GM19395 (cell line): ENCODE data around the gene BBOF1.
"Not testable (repeated sequence)": the region's sequence is repeated elsewhere in the genome, so short reads cannot be mapped to it uniquely, and the experiment has no call there.

Source experiments
- ATAC-seq: cut with Tn5 transposase; IDR thresholded peaks from one replicate; pipeline ENCODE4 v1.9.1; 2021; ENCODE audit warnings: mild to moderate bottlenecking, moderate library complexity; ENCODE audit not compliant: unreplicated experiment

The BBOF1 gene

GRCh38 chr14:74089251-74090020, 70.3 kb downstream of the BBOF1 start:
- ATAC-seq, result no peak

- ATAC-seq, result no peak
Observed at GRCh38 chr14:74105381-74105780, 86.2 kb downstream of the BBOF1 start.

- ATAC-seq, result no peak
Observed at GRCh38 chr14:74109369-74109768, 90.2 kb downstream of the BBOF1 start.

DNA sequence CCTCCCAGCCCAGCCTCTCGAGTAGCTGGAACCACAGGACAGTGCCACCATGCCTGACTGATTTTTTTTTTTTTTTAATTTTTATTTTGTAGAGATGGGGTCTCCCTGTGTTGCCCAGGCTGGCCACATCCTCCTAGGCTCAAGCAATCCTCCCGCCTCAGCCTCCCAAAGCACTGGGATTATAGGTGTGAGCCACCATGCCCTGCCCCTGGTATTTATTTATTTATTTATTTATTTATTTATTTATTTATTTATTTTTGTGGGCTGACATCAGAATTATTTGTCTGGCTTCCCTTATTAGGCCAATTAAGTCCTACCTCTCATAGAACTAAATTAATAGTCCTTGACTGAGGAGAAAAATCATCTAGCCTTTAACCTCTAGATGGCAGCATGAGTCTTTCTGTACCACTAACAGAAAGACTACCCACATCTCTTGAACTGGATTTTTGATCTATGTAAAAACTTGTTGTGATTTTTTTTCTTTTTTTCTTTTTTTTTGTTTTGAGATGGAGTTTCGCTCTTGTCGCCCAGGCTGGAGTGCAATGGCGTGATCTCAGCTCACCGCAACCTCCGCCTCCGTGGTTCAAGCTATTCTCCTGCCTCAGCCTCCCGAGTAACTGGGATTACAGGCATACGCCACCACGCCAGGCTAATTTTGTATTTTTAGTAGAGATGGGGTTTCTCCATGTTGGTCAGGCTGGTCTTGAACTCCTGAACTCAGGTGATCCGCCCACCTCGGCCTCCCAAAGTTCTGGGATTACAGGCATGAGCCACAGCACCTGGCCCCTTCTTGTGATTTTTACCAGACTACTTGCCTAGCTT, 92.5 kb downstream of the BBOF1 start:
- not testable (repeated sequence) for ATAC-seq
